Smooth muscle cell of the pulmonary artery (primary cell): ENCODE measurements around the gene TNPO2. TPM values are rescaled to one million over a fixed set of nuclear protein-coding genes. Genes with fewer than 3 reads are reported as not detected.

ENCODE experiments used
- total RNA-seq: library from RNA; depleted of rRNA; stranded (reverse); fragments of >200 nt; gene quantifications from 2 replicates; pipeline ENCODE4 v1.2.3, GENCODE V29; 2014

The TNPO2 gene
- total RNA-seq: 50.6 and 71.6 TPM in 2 replicates

DNA sequence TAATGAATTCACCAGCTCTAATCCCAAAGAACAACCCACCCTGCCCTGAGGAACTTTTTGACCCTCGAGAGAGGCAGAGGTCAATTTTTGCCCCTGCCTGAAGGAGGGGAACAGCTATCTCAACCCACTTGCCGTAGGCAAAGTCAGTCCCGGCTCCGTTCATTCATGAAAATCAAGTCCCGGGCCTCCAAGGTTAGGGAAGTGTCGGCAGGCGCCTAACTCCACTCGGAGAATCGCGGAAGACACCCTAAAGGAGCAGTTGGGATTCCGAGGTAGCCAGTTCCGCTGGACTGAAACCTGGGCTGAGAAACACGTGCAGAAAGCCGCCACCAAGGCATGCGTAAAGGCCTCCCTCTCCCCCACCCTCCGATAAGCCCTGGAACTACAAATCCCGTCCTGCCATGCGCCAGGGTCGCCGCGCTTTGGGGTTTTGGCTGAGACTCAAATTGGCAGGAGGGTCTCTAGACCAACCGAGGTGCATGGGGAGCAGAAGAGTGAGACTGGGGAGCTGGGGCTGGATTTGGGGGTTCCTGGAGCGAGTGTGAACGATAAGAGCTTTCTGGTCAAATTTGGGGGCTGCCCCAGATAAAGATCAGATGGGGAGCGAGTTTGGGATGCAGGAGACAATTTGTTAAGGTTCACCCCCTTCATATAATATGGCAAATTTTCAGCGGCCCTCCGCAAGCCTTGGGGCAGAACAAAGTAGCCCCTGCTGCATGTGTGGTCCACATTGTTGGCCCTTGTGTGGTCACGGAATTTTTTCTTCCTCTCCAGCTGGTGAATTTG, at the start of gene TNPO2:
TNPO2 (minus strand) TSS at position 292 of the 786 bp plus-strand sequence. CDS start 2,955 bp downstream, outside the sequence.

GRCh38 chr19:12751635-12752034, 27.9 kb upstream of the TNPO2 start, which contains the start of gene BEST2:
Gene BEST2, plus strand, starts transcription at chr19:12751791. Its CDS starts 802 bp downstream, at chr19:12752593.

GRCh38 chr19:12736995-12737834, 13.5 kb upstream of the TNPO2 start, which contains the start of gene GET3:
Gene GET3, plus strand, starts transcription at chr19:12737497. Its CDS starts 9 bp downstream, at chr19:12737506.

DNA sequence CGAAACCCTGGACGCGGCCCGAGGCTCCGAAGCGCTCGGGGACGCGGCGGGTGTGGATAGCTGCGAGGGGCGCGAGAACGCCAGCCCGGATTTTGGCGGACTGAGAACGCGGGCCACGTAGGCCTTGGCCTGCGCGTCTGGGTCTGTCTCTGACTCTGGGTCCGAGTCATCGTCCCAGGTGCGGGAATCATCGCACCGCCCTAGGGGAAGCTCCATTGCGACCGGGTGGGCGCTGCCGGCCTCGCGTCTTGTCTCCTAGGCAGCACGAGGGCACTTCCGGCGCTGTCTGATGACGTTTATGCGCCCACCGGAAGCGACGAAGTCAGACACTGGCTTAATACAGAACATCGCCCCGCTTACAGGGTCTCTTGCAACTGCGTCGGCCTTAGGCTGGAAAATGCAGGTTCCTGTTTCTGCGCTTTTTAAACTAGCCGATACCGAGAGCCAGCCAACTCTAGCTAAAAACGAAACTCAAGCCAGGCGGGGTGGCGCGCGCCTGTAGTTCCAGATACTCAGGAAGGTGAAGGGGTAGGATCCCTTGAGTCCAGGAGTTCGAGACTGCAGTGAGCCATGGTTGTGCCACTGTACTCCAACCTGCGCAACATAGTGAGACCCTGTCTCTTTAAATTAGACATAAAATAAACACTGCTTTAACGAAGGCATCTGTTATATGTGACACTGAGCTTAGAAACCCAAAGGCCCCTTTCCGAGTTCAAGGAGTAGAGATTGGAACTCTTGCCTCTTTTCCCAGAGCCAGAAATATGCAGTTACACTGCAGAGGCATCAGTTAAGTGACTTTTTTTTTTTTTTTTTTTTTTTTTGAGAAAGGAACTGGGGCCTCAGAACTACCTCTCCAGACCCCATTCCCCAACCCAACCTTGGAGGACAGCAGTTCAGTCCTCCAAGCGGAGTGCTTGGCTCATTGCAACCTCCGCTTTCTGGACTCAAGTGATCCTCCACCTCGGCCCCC, 27.1 kb downstream of the TNPO2 start, which contains the start of gene FBXW9:
FBXW9 (minus strand) TSS at position 266 of the 970 bp plus-strand sequence; CDS start at position 216, 50 bp downstream.

GRCh38 chr19:12687496-12688196, 36.1 kb downstream of the TNPO2 start, which contains the start of gene GNG14:
Gene GNG14, plus strand, starts transcription at chr19:12687998. Its CDS starts 51 bp downstream, at chr19:12688049.

DNA sequence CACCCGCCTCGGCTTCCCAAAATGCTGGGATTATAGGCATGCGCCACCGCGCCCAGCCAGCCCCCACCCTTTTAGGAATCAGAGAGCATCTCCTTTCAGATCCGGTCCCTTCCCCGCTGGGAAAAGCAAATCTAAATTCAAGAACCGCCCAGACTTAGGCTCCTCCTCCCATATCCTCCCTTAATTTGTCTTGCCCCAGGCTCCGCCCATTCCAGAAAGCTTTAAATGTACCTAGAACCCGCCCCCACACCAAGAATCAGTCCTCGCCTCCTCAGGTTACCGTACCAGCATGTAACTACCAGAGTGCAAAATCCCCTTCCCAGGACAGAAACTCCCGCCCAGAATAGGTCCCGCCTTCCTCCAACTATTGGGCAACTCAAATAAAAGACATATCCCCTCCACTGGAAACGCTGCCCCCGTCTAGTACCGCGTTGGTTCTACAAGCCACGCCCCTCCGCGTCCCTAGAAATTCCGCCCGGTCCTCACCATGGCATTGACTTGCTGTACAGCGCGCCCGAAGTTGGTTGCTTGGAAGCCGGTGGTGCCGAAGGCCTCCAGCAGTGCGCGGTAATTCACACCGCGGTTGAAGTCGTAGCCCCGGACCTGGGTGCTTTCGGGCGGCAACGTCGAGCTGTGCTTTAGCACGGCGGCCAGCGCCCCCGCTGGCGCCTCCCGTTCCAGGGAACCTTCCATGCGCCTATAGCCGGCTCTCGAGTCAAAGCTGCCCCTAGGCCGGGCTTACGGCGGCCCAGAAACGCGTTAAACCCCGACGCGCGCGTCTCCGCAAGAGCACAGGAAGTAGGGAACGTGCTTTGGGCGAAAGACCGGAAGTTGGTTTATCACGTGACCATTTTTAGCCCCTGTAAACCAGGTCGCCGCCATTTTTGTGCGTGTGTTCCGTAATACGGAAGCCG, 42.4 kb downstream of the TNPO2 start, which contains the start of gene DHPS:
DHPS (minus strand) TSS at position 807 of the 914 bp plus-strand sequence; CDS start at position 693, 114 bp downstream.

GRCh38 chr19:12666265-12667048, 57.3 kb downstream of the TNPO2 start, which contains the start of the genes MAN2B1 and WDR83:
Gene MAN2B1, minus strand, starts transcription at chr19:12666742. Its CDS starts 41 bp downstream, at chr19:12666701.
Gene WDR83, plus strand, starts transcription at chr19:12666807. Its CDS starts 2,984 bp downstream, at chr19:12669791.

Other genes starting within 250 kb of the TNPO2 start
- gene ZNF709, start 239.1 kb downstream of the TNPO2 start, total RNA-seq: 2.3 and 3.5 TPM in 2 replicates
- 7.4 and 8.5 TPM in 2 replicates for gene ZNF564, start 172.4 kb downstream of the TNPO2 start, total RNA-seq
- gene ZNF490, start 113.1 kb downstream of the TNPO2 start, total RNA-seq: 7.3 and 9.6 TPM in 2 replicates
- gene ZNF791, start 113.0 kb downstream of the TNPO2 start, total RNA-seq: 13.7 and 15.4 TPM in 2 replicates
- 60.0 and 60.9 TPM in 2 replicates for gene MAN2B1, start 57.2 kb downstream of the TNPO2 start, total RNA-seq
- 8.8 and 9.8 TPM in 2 replicates for gene WDR83, start 57.1 kb downstream of the TNPO2 start, total RNA-seq
- 58.8 and 66.5 TPM in 2 replicates for gene DHPS, start 42.1 kb downstream of the TNPO2 start, total RNA-seq
- gene GNG14, start 35.9 kb downstream of the TNPO2 start, total RNA-seq: not detected in 2 replicates
- 5.5 and 6.4 TPM in 2 replicates for gene FBXW9, start 27.3 kb downstream of the TNPO2 start, total RNA-seq
- 78.1 and 93.8 TPM in 2 replicates for gene TRIR, start 10.8 kb upstream of the TNPO2 start, total RNA-seq
- gene GET3, start 13.6 kb upstream of the TNPO2 start, total RNA-seq: 61.8 and 67.5 TPM in 2 replicates
- not detected in 2 replicates for gene BEST2, start 27.9 kb upstream of the TNPO2 start, total RNA-seq
- gene HOOK2, start 51.6 kb upstream of the TNPO2 start, total RNA-seq: 18.5 and 26.7 TPM in 2 replicates
- gene JUNB, start 67.6 kb upstream of the TNPO2 start, total RNA-seq: 77.3 and 101 TPM in 2 replicates
- gene PRDX2, start 77.9 kb upstream of the TNPO2 start, total RNA-seq: 188 and 217 TPM in 2 replicates
- gene THSD8, start 78.1 kb upstream of the TNPO2 start, total RNA-seq: 0.13 TPM in 1 of 2 replicates, not detected in the other
- 8.8 and 9.9 TPM in 2 replicates for gene RNASEH2A, start 82.7 kb upstream of the TNPO2 start, total RNA-seq
- not detected in 2 replicates for gene RTBDN, start 110.6 kb upstream of the TNPO2 start, total RNA-seq
- gene MAST1, start 114.6 kb upstream of the TNPO2 start, total RNA-seq: 0.07 and 0.36 TPM in 2 replicates
- gene DNASE2, start 157.5 kb upstream of the TNPO2 start, total RNA-seq: 40.5 and 57.0 TPM in 2 replicates
- not detected in 2 replicates for gene KLF1, start 163.3 kb upstream of the TNPO2 start, total RNA-seq
- 16.0 and 23.4 TPM in 2 replicates for gene GCDH, start 167.2 kb upstream of the TNPO2 start, total RNA-seq
- 0.07 and 0.23 TPM in 2 replicates for gene SYCE2, start 195.4 kb upstream of the TNPO2 start, total RNA-seq
- gene FARSA, start 209.8 kb upstream of the TNPO2 start, total RNA-seq: 71.0 and 86.5 TPM in 2 replicates
- gene CALR, start 214.7 kb upstream of the TNPO2 start, total RNA-seq: 1,777 and 1,839 TPM in 2 replicates
- gene RAD23A, start 221.9 kb upstream of the TNPO2 start, total RNA-seq: 108 and 160 TPM in 2 replicates
- gene GADD45GIP1, start 233.3 kb upstream of the TNPO2 start, total RNA-seq: 9.5 and 12.9 TPM in 2 replicates
- 0.07 and 0.13 TPM in 2 replicates for gene DAND5, start 245.6 kb upstream of the TNPO2 start, total RNA-seq